HG03159 (cell line): ENCODE data around the gene GHITM.
"Not testable (repeated sequence)": the region's sequence is repeated elsewhere in the genome, so short reads cannot be mapped to it uniquely, and the experiment has no call there.

Experiments
- ATAC-seq: cut with Tn5 transposase; IDR thresholded peaks from one replicate; pipeline ENCODE4 v1.9.1; 2021; ENCODE audit warnings: mild to moderate bottlenecking, moderate library complexity; ENCODE audit not compliant: unreplicated experiment

The GHITM gene

DNA sequence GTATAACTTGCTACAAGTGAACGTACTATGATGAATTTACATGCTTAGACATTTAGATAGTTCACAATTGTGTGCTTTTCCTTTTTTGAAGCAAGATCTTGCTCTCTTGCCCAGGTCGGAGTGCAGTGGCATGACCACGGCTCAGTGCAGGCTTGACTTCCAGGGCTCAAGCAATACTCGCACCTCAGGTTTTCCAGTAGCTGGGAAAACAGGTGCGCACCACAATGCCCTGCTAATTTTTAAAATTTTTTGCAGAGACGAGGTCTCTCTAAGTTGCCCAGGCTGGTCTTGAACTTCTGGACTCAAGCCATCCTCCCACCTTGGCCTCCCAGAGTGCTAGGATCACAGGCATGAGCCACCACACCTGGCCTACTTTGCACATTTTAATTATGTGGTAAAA lies 36.1 kb downstream of the GHITM start:
- no peak for ATAC-seq

DNA sequence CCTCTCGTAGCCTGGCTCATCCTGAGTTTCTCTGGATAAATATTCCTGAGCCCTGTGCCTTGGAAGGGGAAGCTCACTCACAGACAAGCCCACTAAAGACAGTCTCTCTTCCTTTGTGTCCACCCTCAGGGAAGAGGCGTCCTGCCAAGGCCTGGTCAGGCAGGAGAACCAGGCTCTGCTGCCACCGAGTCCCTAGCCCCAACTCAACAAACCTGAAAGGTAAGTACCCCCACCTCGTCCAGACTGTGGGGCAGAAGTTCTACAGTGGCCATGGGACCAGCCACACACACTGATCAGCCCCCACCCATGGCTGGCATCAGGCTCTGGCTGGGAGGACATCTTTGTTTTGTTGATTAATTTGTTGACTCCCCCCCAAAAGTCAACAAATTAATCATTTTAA lies 37.0 kb downstream of the GHITM start:
- ATAC-seq, result no peak

DNA sequence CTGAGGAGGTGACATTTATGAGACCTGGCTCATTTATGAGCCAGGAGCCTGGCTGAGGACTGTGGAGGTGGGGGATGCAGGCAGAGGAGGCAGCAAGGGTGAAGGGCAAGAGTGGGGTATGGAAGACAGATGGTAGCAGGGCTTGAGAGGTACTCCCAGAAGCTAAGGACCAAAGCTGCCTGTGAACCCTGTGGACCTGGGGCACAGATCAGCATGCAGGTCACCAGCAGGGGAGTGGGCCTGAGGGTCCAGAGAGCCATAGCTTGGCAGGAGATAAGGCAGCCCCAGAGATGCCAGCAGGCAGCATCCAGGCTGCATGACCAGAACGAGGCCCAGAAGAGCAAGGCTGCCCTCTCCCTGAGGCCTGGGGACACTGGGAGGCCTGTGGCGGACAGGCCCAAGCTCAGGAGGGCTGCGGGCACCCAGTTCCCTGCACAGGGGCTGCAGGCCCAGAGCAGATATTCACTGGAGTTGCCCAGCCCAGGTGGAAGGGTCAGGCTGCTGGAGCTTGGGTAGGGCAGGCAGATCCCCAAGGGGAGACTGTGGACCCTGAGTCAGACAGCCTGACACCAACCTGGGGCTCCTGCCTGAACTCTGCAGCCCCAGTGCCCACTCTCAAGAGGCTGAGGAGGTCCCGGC lies 37.6 kb downstream of the GHITM start:
- ATAC-seq, result no peak

DNA sequence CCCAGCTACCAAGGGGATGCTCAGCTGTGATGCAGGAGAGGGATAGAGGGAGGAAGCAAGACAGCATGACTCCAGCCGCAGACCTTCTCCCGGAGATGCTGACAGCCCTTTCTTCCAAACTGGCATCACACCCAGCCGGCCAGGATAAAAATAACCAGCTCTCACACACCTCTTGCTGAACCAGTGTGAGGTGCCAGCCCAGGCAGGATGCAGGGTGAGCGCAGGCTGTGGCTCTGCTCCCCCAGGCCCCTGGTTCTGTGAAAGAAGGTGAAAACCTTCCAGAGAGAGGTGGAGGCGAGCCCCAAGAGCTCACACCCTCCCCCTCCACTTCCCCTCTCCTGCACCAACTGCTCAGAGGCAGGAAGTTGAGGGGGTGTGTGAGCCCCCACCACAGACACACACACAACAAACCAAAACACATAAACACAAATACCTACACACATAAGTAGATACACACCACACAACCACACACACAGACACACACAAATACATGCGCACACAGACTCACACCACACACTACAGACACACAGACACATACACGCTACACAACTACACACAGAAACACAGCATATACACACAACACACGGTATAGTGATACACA lies 38.3 kb downstream of the GHITM start:
- no peak for ATAC-seq

DNA sequence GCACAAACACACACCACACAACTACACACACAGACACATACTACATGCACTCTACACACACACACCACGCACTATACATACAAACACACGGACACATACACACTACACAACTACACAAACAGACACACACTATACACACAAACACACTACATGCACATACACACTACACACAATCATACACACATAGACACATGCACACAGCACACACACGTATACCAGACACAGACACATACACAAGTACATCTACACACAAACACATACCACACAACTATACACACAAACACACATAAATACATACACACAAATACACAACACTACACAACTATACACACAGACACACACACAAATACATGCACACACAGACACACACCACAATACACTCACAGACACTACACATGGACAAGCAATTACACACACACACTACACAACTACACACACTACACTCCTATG lies 38.9 kb downstream of the GHITM start:
- no peak for ATAC-seq

DNA sequence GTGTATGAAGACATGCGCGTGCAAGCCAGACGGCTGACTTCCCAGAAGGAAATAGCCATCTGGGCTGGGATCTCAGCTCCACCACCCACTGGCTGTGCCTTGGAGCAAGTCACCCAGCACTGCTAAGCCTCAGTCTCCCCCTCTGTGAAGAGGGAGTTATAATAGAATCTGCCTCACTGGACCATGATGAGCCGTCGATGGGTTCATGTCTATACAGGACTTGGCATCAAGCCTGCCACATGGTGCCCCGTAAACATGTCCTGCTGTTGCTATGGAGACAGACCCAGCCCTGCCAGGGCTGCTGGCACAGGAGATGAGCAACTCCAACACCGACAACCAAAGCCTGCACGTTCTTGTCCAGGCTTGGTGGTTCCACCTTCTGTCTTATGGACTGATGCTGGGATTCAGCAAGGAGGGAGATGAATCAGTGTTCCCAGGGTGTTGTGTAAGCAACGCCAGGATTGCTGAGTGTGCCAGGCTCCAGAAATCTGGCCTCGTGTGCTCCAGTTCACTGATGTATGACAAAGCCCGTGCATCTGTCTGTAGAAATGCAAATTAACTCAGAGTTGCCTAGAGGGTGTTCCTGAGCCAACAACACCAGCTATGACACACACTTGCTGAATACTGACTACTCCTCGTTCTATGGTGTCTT lies 39.9 kb downstream of the GHITM start:
- peak; percentile 93 for ATAC-seq

DNA sequence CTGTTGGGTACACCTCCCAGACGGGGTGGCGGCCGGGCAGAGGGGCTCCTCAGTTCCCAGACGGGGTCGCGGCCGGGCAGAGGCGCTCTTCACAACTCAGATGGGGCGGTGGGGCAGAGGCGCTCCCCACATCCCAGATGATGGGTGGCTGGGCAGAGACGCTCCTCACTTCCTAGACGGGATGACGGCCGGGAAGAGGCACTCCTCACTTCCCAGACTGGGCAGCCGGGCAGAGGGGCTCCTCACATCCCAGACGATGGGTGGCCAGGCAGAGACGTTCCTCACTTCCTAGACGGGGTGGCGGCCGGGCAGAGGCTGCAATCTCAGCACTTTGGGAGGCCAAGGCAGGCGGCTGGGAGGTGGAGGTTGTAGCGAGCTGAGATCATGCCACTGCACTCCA lies 41.1 kb downstream of the GHITM start:
- not testable (repeated sequence) for ATAC-seq

DNA sequence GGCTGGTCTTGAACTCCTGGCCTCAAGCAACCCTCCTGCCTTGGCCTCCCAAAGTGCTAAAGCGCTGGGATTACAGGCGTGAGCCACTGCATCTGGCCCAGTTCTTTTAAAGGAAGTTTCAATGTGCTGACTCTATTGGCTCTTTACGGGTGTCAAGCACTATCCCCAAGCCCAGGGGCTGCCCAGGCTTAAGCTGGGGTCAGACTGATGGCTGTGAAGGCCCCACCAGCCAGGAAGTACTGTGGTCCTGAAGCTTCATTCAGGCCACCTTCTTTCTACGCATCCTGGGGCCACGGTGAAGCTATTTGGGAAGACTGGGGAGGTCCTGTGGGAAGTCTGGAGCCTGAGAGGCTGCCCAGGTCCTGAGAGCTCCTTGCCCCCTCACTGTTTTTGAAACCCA lies 42.3 kb downstream of the GHITM start:
- no peak for ATAC-seq

DNA sequence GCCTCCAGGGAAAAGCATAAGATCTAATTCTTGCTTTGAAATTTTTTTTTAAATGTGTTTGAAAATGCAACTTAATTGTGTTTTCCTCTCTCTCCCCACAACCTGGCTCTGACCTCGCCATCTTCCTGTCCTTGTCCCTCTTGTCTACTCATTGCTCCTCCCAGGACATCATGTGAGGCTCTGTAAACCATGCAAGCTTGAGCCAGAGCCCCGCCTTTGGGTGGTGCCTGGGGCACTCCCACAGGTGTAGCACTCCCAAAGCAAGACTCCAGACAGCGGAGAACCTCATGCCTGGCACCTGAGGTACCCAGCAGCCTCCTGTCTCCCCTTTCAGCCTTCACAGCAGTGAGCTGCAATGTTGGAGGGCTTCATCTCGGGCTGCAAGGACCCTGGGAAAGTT lies 45.2 kb downstream of the GHITM start:
- ATAC-seq, result no peak

DNA sequence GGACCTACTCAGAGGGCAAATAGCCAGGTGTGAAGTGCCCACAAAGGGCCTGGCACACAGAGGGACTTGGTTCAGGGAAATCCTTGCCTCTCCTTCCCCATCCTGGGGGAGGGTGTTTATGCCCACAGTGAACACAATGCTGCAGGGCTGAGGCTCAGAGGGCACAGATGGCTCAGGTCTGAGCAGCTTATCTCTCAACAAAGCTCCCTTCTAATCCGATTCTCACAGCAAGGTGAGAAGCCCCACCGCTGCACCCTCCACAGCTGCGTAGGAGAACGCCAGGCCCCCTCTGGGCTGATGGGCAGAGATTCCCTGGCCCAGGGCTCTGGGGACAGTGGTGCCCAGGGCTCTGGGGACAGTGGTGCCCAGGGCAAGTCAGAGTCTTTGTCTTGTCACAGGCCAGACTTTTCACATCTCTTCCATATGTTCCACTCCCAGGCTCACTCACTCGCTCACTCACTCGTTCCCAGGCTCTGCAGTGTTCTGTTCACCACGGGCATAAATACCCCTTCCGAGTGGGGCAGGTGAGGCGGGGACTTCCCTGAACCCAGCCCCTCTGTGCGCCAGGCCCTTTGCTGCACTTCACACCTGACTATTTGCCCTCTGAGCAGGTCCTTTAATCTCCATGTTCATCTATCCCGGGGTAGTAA lies 46.3 kb downstream of the GHITM start:
- ATAC-seq, result no peak

DNA sequence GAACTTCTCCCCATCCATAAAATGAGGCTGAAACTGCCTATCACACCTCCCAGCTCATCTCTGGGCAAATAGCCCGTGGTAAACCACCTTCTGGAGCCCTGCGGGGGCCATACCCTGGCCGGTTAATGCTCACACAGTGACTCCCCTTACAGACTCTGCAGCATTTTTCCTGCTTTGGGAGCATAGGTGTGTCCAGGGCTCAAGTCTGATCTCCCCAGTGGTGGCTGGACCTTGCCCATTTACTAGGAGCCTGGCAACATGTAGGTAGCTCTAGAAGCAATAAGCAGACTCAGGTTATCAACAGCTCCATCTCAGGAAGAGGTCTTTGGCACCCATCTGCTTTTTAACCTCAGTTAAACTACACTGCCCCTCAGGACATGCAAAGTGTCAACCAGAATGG lies 49.5 kb downstream of the GHITM start:
- no peak for ATAC-seq

DNA sequence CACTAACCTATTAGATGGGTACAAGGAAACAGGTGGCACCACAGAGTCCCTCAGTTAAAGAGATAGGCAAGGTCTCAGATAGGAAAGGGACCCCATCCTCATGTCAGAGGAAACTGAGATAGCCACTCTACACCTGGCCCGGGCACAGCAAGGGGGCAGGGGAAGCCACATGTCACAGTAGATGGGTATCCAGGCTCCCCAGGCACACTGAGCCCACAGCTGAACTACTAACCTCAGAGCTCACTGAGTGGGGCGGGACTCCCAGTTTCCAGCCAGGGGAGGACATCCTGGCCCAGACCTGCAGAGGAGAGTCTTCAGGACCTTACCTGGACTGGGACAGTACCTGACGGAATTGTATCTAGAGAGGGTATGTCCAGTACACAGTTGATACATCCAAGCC lies 51.3 kb downstream of the GHITM start:
- ATAC-seq, result no peak

DNA sequence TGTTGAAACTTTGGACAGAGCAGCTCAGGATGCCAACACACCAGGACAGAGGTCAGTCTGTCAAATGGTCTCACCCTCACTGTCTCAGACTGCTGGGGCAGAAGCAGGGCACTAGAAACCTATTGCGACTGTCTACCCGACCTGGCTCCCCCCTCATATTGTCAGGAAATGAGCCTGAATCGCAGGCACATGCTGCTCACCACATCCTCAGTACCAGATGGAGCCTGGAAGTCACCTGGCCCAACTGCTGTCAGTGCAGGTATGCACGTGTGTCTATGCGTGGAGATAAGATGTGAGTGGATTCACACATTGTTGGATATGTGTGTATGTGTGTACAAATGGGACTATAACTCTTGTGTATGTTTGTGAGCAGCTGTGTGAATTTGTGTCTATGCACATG lies 51.8 kb downstream of the GHITM start:
- ATAC-seq, result no peak

DNA sequence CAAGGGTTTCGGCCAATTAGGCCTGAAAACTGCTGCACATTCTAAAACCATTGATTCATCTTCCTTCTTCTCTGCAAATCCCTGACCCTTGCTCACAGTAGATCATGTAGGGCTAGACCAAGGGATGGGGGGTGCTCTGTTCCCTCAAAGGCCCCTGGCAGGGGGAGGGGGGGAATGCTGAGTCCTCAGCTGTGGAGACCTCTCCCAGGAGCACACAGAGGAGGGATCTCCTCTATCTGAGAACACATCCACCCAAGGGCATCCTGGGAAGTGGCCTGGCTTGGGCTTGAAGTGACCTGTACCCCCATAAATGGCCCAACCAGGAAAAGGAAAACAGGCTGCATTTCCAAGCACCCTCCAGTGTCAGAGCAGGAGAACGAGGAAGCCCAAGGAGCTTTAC lies 54.0 kb downstream of the GHITM start:
- no peak for ATAC-seq

DNA sequence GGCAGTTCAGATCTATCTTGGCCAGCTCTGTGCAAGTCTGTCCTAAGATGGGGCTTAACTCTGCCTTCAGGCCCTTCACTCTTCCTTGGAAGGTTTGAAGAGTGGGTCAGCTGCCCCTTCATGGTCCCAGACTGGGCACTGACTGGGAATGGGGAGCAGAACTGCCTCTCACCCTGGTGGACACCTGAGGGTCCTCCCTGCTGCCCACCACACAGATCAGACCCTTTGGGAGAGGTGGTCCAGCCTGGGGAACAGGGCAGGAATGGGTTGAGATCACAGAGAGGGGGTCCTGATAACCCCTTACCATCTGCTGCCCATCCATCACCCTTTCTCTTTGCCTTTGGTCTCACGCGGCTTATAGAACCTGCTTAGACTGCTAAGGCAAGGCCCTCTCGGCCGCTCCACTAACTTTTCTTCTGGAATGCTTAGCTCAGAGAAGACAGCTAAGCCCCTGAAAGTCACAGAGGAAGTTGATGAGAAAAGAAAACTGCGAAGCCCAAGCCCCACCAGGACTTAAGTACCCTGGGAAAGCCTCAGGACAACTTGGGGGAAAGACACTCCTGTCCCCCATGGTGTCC lies 54.6 kb downstream of the GHITM start:
- peak; percentile 7 for ATAC-seq

DNA sequence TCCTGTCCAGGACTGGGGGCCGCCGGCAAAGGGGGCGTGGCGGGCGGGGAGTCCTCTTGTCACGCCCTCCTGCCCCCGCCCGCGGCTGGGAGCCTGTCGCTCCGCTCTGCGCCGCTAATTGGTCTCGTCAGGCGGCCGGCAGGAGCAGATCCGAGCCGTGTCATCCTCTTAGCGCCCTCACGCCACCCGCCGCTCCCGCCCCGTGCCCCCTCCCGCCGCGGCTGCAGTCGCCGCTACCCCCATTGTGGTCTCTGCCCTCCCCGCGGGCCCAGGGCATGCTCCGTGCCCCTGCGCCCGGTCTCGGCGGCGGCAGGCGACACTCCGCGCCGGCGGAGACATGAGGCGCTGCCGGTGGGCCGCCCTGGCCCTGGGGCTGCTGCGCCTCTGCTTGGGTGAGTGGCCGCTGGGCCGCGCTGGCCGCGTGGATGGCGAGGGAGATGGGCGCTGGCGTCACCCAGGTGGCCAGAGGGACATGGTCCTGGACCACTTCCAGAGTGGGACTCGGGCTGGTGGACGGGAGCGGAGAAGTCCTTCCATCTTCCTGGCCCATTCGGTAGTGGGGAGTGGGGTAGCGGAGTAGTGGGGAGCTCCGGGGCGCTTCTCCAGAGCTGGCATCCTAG lies 55.2 kb downstream of the GHITM start, which contains the start of gene CDHR1:
CDHR1 (plus strand) TSS at position 114 of the 620 bp plus-strand sequence; CDS start at position 338, 224 bp downstream.
- ATAC-seq, result peak; percentile 73

DNA sequence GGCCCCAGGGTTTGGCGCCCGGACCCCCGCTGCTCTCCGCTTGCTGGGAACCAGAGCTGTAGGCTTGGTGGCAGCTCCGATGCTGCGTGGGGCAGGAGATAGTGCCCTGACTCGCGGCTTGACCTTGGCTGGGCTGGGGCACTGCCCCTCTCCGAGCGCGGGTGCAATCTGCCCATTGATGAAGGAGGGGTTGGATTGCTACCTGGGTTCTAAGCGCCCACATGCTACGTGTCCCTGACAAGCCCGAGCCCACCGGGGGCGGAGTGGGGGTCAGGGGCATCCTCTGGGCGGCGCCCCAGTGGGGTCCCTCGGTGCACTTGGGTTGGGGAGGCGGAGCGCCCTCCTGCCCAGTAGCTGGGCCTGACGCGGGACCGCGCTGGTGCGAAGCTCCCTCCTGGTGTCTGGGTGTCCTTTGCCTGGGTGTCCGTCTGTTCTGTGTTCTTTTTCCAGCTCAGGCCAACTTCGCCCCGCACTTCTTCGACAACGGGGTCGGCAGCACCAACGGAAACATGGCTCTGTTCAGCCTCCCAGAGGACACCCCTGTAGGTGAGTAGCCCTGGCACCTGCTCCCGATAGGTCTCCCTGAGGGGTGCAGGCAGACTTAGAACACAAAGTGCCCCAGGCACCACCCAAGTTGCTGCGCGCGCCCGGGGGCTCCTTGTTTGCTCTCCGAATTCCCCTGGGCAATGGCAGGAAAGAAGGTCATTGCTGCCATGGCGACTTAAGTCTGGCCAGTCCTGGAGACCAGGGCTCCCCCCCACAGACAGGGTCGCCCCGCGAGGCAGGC lies 55.9 kb downstream of the GHITM start:
- no peak for ATAC-seq

DNA sequence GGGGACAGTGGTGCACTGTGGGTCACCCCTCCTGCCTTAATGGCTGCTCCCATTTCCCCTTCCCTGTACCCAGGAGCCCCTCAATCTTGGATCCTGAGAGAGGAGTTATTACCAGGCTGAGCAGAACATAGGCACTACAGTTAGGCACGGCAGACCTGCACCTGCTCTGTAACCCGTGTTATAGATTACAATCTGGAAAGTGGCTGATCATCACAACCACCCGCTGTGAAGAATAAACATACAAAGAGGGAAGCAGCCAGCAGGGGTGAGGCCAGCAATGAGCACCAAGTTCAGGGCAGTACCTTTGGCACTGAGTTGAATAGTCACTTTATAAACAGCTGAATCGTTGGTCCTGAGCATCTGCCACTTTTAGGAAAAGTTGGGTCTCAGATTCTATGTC lies 56.8 kb downstream of the GHITM start:
- ATAC-seq, result no peak

DNA sequence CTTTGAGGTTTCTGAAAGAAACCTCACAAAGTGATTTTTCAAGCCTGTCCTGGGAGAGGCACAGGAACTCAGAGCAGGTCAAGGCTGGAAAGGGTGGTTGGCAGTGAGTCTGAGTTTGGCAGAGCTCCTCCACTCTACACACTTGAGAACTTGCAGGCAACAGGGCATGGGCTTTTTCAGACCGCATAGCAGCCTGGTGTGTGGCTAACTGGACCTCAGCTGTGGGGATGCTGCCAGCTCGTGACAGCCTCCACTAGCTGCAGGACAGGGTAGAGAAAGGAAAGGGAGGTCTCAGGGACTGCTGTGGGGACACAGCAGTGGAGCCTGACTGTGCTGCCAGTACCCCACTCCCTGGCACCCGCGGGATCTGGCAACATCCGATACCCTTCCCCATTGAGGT lies 57.6 kb downstream of the GHITM start:
- ATAC-seq, result no peak

DNA sequence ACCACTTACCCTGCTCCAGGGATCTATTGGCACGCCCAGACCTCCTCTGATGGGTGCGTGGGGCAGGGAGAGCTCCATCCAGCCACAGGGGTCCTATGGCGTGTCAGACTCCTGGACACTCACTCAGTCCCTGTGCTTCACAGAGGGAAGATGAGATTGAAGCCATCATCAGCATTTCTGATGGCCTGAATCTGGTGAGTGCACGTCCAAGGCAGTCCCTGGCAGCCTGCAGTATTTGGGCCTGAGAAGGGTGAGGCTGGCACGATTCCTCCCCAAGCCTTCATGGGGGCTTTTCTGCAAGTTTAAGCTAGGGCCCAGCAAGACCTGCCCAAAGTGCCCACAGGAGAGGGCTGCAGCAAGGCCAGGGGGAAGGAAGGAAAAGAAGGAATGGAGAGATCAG lies 58.3 kb downstream of the GHITM start:
- ATAC-seq, result no peak
